Midbrain (tissue), 1 donor: Measurements from ENCODE around the gene PTPN3.
A peak's percentile ranks its signal among the peaks of the same experiment; 100 is the strongest.

ENCODE experiments used
- DNase-seq: peaks from one replicate; lab custom pipeline; 2025; lab: John Stamatoyannopoulos, UW

PTPN3 gene

DNA sequence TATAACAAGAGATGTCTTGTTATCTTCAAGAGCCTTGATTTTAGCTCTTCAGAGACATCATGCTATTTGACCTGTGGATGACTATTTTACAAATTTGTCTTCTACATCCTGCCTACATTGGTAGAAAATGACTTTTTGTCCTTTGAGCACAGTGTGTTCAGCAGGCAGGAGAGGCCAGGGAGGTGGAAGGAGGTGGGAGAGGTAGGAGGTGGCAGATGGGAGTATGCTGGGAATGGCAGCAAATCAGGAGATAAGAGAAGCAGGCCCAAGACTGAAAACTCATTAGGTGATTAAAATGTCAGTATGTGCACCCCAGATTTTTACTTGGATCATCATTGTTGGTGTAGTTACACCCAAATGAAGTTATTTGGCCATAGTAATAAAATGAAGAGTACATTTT lies 44.1 kb downstream of the PTPN3 start:
- DNase-seq: no peak

DNA sequence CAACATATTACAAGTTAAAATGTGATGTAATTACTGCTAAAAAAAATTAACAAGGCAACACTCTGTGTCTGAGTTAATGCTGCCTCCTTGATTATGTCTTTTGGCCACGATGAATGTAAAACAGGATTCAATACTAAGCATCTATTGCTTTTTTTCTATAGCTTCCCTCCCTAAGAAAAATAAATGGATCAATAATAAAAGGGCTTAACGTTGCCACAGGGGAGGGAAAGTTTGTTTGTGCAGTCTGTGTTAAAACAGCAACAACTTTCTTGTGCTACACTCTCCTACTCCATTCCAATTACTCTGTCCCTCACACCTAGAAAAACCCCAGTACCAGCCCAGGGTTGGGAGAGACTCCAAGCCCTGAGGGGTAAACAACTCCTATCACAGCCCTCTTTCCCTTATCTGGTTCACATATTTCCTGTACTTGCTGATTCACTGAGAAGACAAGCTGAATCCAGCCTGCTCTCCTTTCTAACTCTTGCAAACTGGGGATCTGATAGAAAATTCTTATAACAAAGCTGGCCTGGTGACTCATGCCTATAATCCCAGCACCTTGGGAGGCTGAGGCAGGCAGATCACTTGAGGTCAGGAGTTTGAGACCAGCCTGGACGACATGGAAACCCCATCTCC lies 44.8 kb downstream of the PTPN3 start:
- no peak for DNase-seq

DNA sequence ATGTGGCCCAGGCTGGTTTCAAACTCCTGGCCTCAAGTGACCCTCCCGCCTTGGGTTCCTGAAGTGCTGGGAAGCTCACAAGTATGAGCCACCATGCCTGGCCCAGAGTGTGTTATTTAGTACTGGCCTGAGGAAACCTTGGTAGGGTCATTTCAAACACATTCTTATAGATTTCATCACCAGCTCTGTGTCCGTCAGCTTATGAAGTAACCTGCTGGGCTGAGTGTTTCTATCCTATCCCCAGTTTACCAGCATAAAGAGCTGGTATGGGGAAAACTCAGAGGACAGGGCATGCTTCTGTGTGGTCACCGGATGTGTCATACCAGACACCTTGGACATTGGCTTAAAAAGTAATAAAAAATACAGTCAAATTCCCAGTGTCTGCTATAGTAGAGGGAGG lies 45.3 kb downstream of the PTPN3 start:
- DNase-seq: no peak

DNA sequence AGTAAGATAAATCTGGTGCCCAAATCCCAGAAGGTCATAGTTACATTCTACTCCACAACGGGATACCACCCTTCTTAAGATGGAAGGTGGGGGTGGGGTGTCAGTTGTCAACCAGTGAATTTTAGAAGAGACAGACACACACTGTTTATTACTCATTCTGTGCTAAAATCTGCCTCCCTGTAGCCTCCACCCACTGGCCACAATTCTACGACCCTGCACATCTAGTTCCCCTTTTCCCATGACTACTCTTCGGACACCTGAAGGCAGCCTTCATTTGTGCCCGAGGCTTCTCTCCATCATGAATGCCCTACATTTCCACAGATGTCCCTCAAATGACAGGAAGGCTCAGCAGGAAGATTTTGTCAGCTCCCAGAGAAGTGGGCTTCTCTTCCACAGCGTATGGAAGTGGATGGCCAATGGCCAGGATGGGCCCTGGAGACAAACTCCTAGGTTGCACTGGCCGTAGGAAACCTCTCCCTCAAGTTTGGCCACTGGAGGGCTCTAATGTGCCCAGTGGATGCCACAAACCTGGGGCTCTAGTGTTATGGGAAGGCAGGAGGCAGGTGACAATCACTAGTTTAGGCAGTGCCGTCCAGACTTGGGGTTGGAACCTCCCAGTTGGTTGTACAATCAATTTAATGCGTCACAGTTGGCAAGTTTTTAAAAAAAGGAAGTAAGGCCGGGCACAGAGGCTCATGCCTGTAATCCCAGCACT lies 46.6 kb downstream of the PTPN3 start:
- DNase-seq: no peak

DNA sequence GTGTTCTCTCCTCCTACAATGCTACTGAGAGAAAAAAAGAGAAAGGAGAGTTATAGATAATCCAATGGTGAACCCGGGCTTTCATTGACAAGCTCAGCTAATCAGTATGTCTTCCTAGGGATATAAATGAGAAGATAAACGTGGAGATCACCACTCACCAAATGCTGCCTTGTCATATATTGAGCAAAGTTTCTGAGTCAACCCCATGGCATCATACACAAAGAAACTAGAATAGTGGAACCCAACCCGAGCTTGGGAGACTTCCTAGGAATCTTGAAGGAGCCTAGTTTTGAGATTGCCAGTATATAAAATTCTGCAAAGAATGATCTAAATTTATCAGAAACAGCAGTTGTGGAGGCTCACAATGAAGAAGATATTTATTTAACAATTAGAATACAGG lies 47.8 kb downstream of the PTPN3 start:
- no peak for DNase-seq

DNA sequence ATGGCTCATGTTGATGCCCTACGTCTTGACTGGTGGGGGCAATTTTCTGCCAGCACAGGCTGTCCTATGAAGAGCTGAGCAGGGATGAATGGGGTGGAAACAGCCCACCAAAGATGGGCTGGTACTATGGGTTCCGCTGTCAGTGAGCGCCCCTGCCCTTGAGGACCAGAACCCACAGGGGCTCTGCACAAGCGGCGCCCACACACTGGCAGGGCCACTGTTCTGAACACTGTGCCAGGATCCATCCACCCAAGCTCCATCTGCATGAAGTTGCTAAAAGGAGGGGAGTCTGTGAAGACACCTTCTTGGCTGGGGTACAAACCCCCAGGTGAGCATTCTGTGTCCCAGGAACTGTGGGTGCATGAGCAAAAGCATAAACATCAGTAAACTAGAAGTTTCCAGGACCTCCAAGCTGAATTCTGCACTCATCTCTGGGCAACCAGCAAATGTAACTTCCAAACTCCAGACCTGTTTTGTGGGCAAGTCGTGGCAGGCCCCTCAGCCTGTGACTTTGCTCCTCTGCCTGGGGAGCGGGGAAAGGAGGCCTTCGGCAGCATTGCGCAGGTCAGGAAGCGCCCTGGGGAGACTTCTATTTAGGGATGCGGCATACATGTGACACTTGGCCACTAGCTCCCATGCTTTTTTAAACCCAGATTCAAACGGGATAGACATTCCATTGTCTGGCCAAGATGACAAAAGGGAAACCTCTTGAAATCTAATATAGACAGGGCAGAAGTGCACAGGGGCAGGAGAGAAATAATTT lies 48.9 kb downstream of the PTPN3 start:
- DNase-seq: no peak

DNA sequence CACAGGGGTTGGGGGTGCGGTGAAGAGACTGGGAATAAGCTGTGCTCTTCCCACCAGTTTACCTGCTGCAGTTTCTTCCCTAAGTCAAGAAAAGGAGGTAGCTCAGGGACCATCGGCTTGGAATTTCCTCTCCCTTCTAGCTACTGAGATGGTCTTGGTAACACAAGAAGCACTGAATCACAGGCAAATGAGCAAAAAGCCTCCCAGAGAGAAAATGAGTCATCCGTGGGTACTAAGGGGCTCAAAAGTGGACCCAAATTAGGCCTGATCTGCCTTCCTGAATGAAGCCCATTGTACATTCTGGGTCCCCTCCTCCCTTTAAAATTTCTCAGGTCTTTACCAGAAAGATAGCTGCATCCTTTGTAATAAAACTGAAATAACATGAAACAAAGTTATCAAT lies 49.9 kb downstream of the PTPN3 start:
- DNase-seq: no peak

DNA sequence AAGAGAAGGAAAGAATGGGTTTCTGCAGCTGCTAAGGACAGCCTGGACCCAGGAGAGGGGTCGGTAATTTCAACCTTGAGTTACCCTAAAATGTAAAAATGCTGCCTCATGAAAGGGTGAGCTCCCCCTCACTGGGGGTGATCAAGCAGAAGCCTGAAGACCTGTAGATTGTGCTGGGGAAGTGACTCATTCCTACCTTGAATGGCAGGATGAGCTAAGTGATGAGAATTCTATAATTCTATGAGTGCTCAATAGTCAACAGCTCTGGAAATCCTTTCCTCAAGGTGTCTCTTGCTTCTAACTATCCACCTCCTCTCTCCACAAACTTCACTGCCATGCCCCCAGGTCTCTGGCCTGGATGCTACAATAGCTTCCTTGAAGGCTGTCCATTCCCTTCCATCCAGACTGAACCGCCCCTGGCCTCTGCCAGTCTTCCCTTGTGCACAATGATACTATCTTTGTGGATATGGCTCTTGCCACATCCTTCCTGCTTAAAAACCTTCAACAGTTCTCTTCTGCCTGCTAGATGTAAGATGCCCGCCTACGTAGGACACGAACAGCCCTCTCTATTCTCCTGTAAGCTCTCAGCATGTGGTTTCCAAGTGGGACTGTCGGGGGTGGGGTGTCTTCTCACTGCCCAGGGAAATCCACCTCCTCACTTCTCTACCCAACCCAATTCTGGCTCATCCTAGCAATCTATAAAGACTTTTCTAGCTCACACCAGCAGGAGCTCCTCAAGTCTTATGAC lies 50.6 kb downstream of the PTPN3 start:
- DNase-seq: no peak

DNA sequence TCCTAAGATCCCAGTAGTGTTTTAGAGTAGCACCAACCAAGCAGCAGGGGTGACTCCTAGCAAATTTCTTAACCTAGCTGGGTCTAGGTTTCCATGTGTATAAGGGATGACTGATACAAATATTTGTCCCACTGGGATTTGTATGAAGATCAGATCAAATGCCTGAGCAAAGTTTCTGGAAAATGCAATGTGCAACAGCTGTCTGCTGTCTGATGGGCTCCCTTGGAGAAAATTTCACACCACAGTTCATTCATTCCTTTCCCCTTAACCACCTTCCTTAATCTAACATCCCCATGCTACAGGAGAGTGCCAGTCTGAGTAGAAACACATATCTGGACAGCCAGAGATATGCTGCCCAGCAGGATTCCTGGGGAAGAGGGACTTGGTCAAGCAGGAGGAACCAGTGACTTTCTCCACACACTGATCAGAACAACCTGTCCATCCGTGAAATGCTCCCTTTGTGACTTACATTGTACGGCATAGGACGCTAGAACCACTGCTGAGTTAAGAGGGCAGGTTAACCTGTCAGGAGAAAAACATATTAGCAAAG lies 53.3 kb downstream of the PTPN3 start:
- DNase-seq: no peak

DNA sequence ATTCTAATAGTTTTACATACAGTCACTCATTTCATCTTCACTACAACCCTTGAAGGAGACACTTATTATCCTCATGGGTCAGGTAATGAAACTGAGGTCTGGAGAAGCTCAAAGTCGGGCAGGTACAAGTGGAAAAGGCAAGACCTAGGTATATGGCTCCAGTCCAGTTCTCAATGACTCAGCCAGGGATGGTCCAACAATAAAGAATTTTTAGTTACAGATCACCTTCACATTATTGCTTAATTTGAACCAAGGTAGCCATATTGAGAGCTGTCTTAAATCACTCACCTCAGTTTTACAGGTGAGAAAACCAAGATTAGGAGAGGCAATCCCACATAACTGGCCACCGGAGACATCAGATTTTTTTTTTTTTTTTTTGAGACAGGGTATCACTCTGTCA lies 55.4 kb downstream of the PTPN3 start:
- no peak for DNase-seq

DNA sequence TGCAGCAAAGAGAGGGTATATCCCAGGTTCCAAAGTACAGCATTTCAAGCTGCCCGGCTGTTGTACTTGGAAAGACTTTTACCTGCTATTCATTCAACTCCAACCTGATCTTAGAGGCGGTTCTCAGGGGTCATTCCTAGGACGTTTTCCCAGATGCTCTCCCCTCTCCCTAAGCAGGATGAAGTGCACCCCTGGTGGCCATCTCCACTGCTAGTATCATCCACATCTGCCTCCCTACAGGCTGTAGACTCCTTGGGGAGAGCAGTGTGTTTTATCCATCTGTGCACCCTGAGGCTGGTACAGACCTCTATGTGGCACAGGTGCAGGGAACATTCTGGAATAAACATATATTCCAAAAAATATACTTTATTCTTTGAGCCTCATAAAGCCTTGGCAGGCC lies 56.8 kb downstream of the PTPN3 start:
- no peak for DNase-seq

DNA sequence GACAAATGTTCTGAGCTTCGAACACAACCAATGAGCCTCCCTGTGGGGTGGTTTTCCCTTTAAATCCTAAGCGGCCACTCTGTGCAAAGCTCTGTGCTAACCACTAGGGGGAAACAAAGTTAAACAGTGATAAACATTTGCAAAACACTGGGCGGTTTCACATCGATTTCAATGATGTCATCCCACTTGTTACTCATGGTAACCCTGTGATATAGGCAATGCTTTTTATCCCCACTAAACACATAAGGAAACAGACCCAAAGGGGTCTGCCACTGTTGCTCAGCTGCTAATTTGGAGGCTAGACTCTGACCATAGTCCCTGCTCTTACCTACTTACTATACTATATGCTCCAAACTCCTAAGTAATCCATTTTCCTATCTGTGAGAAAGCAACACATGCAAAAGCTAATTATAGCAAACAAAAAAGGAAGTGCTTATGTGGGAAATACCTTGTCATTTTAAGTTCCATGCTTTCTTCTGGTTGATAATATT lies 57.3 kb downstream of the PTPN3 start:
- DNase-seq: peak; percentile 71

DNA sequence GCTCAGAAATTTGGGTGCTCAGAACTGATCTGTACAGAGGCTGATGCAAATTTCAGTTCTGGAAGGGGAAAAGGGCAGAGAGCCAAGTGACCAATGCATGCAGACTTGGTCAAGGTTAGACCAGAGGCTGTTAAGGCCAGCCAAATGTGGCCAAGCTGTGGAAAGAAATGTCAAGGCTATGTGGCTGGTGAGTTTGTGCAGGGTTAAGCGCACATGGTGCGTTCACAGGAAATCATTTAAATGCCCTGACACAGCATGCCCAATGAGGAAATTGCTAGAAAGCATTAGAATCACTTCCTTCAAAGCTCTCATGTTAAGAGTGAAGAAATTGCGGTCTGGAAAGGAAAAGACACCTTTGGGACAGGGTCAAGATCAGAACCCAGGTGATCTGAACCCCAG lies 58.0 kb downstream of the PTPN3 start:
- peak; percentile 9 for DNase-seq

DNA sequence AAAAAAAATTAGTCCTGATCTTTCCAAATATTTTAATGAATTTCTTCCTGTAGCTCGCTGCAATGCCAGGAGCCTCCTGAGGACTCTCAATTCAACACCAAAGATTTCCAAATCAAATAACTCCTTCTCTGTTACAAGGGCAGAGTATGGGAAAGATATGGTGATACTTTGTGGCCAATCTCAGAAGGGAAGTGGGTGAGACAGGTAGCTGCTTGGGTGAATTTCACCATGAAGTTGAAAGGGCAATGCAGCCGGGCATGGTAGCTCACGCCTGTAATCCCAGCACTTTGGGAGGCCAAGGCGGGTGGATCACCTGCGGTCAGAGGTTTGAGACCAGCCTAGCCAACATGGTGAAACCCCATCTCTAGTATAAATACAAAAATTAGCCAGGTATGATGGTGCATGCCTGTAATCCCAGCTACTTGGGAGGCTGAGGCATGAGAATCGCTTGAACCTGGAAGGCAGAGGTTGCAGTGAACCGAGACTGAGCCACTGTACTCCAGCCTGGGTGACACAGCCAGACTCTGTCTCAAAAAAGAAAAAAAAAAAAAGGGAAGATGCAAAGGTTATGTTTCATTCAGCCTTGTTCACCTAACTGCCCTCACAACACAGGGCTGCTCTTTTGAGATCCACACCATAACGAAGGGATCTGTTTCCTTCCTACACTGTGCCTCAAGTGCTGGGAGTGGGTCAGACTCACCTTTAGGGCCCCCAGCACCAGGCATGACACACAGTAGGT lies 58.6 kb downstream of the PTPN3 start:
- no peak for DNase-seq

DNA sequence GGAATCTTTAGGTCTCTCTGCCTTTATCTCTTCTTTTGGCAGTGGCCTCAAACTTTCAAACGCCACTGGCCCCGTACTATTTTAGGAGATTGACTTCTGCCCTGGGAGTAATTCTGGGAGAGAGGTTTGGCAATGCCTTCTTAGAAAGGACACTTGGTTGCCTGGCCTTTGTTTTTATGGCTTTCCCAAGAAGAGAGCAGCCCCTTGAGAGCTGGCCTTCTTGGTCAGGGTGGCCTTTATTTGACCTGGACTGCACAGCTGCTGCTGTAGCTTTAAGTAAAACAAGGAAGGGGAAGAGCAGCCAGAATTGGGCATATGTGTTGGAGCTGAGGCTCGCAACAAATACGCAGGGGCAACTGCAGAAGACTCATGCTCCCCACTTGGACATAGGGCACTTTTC lies 60.8 kb downstream of the PTPN3 start:
- DNase-seq: no peak

DNA sequence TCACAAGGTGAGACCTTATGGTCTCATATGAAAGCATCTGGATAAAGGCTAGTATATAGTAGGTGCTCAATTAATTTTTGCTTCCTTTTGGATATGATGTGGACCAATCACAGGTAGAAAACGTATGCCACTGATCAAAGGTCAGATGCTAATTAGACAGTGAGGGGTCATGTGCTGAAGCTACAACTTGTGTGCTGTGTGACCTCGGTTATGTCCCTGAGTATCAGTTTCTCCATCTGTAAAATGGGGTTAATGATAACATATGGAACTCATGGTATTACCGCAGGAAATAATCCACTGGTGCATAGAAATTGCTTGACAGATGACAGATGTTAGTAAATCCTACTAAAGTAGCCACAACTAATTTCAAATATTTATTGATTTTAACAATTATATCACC lies 62.0 kb downstream of the PTPN3 start:
- no peak for DNase-seq

DNA sequence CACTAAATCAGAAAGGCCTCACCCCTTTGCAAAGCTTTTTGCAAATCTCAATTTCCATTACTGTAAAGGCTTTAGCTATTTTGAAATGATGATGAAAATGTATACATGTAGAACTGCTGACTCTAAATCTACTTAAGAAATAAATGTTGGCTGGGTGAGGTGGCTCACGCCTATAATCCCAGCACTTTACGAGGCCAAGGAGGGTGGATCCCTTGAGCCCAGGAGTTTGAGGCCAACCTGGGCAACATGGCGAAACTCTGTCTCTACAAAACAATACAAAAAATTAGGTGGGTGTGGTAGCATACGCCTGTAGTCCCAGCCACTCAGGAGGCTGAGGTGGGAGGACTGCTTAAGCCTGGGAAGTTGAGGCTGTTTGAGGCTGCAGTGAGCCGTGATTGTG lies 64.6 kb downstream of the PTPN3 start:
- DNase-seq: no peak

DNA sequence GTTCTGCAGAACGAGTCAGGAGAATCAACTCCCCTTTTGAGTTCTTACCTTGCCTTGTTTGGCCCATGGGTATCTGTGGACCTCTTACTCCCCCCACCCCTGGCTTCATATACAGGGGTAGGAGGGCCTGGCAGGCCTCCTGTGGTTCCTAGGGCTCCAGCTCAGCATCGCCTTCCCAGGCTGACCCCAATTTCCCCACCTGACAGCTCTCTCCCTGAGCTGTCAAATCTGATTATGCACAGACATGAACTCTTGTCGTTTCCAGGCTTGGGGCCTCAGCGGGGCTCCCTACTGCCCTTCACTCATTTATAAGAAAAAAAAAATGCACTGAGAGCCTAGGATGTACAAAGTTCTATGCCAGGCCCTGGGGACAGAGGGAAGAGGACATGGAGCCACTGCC lies 67.9 kb downstream of the PTPN3 start:
- no peak for DNase-seq

DNA sequence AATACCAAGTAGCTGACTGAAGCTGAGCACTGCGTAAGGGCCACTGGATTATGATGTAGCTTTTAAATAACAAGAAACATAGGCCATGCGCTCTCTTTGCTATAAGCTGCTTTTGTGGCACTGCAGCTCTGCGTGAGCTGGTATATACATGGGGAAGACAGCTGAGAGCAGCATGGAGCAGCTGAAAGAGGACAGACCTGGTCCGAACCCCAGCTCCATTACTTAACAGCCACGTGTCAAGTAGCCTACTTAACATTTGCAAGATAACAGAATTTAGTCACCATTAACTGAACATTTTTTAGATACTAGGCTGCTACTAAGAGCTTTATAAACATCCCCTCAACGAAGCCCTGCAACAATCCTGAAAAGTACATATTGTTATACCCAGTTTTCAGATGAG lies 69.3 kb downstream of the PTPN3 start:
- no peak for DNase-seq

DNA sequence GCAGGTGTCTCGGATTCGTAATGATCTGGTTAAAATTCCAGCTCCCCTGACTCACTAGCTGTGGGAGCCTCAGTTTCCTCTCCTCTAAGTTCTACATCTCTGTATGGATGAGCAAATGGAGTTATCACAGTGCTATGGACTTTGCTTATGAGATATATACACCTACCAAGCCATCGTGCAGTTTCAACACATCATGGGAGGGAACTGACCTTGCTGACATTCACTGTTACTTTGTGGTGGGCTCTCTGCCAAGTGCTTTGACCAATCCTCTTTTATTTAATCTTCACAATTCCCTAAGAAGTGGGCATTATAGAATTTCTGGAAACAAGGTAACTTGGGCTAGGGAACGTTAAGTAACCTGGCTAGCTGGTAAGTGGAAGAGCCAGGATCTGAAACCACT lies 70.2 kb downstream of the PTPN3 start:
- no peak for DNase-seq

DNA sequence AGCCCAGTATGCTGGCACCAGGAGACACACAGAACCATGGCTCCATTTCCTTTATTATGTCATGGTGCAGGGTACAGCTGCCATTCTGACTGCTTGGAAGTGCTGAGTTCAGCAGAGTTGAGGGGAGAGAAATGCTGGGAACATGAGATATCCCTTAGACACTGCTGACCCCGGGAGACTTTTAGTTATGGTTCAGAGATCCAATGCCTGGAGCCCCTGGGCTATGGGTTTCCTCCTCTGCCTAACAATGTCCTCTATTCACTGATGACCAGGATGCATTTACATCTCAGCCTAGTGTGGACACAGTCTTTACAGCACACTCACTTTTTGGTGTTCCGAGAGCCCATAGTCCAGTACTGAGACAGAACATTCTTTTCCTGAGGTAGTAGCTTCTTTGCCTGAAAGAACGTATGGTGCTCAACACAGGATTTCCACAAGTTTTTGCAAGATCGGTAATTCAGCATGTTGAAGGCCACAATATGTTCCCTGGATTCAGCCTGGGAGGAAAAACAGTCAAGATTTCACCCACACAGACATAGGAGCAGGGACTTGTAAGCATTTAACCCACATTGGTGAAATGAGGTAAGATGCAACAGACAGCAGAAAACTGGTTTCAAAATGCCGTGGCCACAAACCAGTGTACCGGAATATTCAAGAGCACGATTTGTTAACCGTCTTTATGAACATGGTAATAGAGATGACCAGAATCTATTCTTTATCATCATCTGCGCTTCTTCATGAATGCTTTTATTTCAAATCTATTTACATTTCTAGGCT lies 71.3 kb downstream of the PTPN3 start:
- DNase-seq: no peak
